Endothelial cell of umbilical vein (primary cell): Measurements from ENCODE around the gene ZIC4.

Experiments
- EZH2 ChIP-seq: IDR thresholded peaks from 2 replicates; pipeline ENCODE4 v1.6.1; 2012; ENCODE audit warnings: borderline replicate concordance, low read depth, mild to moderate bottlenecking, moderate library complexity, low read length, inconsistent platforms; ENCODE audit not compliant: severe bottlenecking
- FOS ChIP-seq: IDR thresholded peaks from 2 replicates; pipeline ENCODE4 v1.6.1; 2011; ENCODE audit warnings: mild to moderate bottlenecking, low read length, moderate library complexity, borderline replicate concordance; ENCODE audit not compliant: insufficient read depth
- GATA2 ChIP-seq: IDR thresholded peaks from 2 replicates; pipeline ENCODE4 v1.7.0; 2011; ENCODE audit warnings: low read depth, mild to moderate bottlenecking, moderate library complexity, mixed read lengths, low read length; ENCODE audit not compliant: insufficient read length, insufficient read depth
- JUN ChIP-seq: IDR thresholded peaks from 2 replicates; pipeline ENCODE4 v1.6.1; 2011; ENCODE audit warnings: borderline replicate concordance, low read depth; ENCODE audit not compliant: insufficient read length, insufficient read depth
- MYC ChIP-seq: IDR thresholded peaks from one replicate; pipeline ENCODE4 v1.6.1; 2011; ENCODE audit warnings: mild to moderate bottlenecking, low read depth, low read length
- POLR2A ChIP-seq: IDR thresholded peaks from 2 replicates; pipeline ENCODE4 v1.6.1; 2012; ENCODE audit warnings: low read depth, mild to moderate bottlenecking, control low read depth, low read length
- POLR2AphosphoS5 ChIP-seq: IDR thresholded peaks from 2 replicates; pipeline ENCODE4 v1.6.1; 2012; ENCODE audit warnings: low read depth, mild to moderate bottlenecking, control low read depth, low read length, moderate library complexity; ENCODE audit not compliant: insufficient read depth
- TF ChIP-seq, protein P1 (sequence below), 2 donors: IDR thresholded peaks; 1 replicate in 1 of 2; 2 replicates in 1 of 2; pipeline ENCODE4 v1.5.1; 2011; ENCODE audit warnings: low read length in 2 of 2, mild to moderate bottlenecking in 2 of 2, moderate library complexity in 2 of 2, control low read depth in 1 of 2, inconsistent platforms in 1 of 2, low read depth in 1 of 2; ENCODE audit not compliant: insufficient read depth in 1 of 2; ENCODE audit errors: extremely low read depth in 1 of 2
- TF ChIP-seq, protein P2 (sequence below): IDR thresholded peaks from 2 replicates; pipeline ENCODE4 v1.6.1; 2011; ENCODE audit not compliant: insufficient read depth, insufficient read length

DNA sequence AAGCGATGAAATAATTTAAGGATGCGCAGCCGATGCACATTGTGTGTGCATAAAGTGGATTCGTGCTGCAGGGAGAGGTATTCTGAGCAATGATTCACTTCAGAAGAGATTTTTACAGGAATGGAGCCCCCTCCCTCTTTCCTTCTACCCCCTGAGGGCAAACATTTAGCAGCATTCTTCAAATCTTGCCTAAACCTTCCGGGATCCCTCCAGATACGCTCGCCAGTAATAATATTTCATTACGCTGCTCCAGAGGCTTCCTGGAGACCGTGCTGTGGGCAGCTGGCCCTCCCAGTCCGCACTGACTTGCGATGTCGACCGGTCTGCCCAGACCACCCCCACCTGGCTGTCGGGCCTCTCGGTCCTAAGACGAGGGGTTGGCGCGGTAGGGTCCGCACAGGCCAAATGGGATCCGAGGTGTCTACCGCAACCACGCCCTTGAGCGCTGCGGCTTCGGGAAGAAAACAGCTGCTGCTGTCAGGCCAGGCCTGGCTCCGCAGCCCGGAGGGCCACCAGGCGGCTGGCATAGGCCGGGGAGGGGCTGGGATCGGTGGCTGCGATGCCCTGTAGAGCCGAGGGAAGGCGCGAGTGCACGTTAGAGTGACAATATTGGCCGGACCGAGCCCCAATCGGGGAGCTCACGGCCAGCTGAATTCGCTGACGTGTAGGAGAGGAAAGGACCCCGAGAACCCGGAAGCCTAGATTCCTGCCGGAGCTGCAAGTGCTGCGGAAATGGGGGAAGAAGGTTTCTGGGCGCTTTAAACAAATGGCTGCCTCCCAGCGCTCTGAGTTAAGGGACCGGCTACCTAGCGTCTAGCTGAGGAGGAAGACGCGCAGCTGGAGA lies 14.3 kb downstream of the ZIC4 start:
- TF ChIP-seq EZH2, result peak; percentile 18
- no peak for TF ChIP-seq POLR2A
- TF ChIP-seq, protein P1, sequence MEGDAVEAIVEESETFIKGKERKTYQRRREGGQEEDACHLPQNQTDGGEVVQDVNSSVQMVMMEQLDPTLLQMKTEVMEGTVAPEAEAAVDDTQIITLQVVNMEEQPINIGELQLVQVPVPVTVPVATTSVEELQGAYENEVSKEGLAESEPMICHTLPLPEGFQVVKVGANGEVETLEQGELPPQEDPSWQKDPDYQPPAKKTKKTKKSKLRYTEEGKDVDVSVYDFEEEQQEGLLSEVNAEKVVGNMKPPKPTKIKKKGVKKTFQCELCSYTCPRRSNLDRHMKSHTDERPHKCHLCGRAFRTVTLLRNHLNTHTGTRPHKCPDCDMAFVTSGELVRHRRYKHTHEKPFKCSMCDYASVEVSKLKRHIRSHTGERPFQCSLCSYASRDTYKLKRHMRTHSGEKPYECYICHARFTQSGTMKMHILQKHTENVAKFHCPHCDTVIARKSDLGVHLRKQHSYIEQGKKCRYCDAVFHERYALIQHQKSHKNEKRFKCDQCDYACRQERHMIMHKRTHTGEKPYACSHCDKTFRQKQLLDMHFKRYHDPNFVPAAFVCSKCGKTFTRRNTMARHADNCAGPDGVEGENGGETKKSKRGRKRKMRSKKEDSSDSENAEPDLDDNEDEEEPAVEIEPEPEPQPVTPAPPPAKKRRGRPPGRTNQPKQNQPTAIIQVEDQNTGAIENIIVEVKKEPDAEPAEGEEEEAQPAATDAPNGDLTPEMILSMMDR (IDR thresholded peaks at IDR 0.05; ENCODE audit: extremely low read depth in 1 of 2, insufficient read depth in 1 of 2, low read depth in 1 of 2, low read length in 2 of 2), result peak in 1 of 2 donors; percentile 21
- TF ChIP-seq MYC, result no peak
- TF ChIP-seq POLR2AphosphoS5, result no peak
- no peak for TF ChIP-seq JUN
- TF ChIP-seq, protein P2, sequence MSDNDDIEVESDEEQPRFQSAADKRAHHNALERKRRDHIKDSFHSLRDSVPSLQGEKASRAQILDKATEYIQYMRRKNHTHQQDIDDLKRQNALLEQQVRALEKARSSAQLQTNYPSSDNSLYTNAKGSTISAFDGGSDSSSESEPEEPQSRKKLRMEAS, result no peak
- no peak for TF ChIP-seq GATA2
- no peak for TF ChIP-seq FOS
